K562 (cell line): ENCODE data around the gene TTC39B. TPM values are rescaled to one million over a fixed set of nuclear protein-coding genes. Genes with fewer than 3 reads are reported as not detected.

Source experiments
- ATAC-seq: fragments of 200-7000 bp; cut with Tn5 transposase; 3 replicates; pipeline ENCODE4 v1.9.1; 2020; ENCODE audit warnings: moderate library complexity
- BruUV-seq: library from RNA; stranded (reverse); fragments of 400-500 nt; replicated peaks from 2 replicates; lab custom pipeline; 2021; lab: Mats Ljungman, UMichigan
- CTCF ChIA-PET: fragments of 300-600 bp; formaldehyde crosslinking; extraction: SDS; loops from one replicate; lab custom pipeline; 2021; ENCODE audit warnings: low intra/inter-chr PET ratio; lab: Yijun Ruan, JAX
- POLR2A ChIA-PET: fragments of 300-600, 350-650 bp; sonication (Branson Sonifier 250); formaldehyde crosslinking; extraction: SDS; loops from one replicate; lab custom pipeline; 2021; ENCODE audit warnings: antibody characterized with exemption, inconsistent platforms; lab: Yijun Ruan, JAX
- DNase-seq, 4 experiments: peaks; one replicate each; pipeline versions ENCODE4 v3.0.0 to v3.0.0-alpha.2; 2011 to 2018; ENCODE audit warnings: low spot score in 3 of 4, mixed read lengths in 3 of 4; ENCODE audit errors: extremely low read depth in 1 of 4
- FAIRE-seq: peaks from 2 replicates; lab custom pipeline; 2011; peaks lifted over from hg19 to GRCh38; lab: Jason Lieb, UNC
- H2AFZ ChIP-seq: 2 replicates; pipeline ENCODE4 v1.6.0; 2011; ENCODE audit warnings: low read depth, low read length, control low read depth, inconsistent platforms
- H3K27ac ChIP-seq: fragments of 200-600 bp; 3 replicates; pipeline ENCODE4 v1.8.0; 2011; ENCODE audit warnings: low read depth, mild to moderate bottlenecking, control low read depth, inconsistent platforms, low read length, moderate library complexity, mixed read lengths; ENCODE audit errors: extremely low read depth
- H3K27me3 ChIP-seq, 2 experiments: fragments of 300-600 bp in 1 of 2; 2 replicates in 1 of 2; 3 replicates in 1 of 2; pipeline versions ENCODE4 v1.6.0 to v1.8.0; 2011; ENCODE audit warnings: inconsistent platforms in 2 of 2, low read length in 2 of 2, mild to moderate bottlenecking in 1 of 2, mixed read lengths in 1 of 2, moderate library complexity in 1 of 2; ENCODE audit not compliant: control insufficient read depth in 2 of 2, insufficient read depth in 2 of 2
- H3K36me3 ChIP-seq: fragments of 300-600 bp; 3 replicates; pipeline ENCODE4 v1.8.0; 2011; ENCODE audit warnings: mild to moderate bottlenecking, low read length, inconsistent platforms; ENCODE audit not compliant: control insufficient read depth, insufficient read depth
- H3K4me1 ChIP-seq, 2 experiments: fragments of 200-600 bp in 1 of 2; replicated peaks in 1 of 2; 2 replicates in 1 of 2; 3 replicates in 1 of 2; pipeline versions ENCODE4 v1.5.1 to v1.8.0; 2011; ENCODE audit warnings: inconsistent platforms in 2 of 2, low read length in 2 of 2, mild to moderate bottlenecking in 1 of 2, mixed read lengths in 1 of 2, moderate library complexity in 1 of 2; ENCODE audit not compliant: control insufficient read depth in 2 of 2, insufficient read depth in 2 of 2
- H3K4me2 ChIP-seq: 2 replicates; pipeline ENCODE4 v1.6.1; 2011; ENCODE audit warnings: low read length, control low read depth, inconsistent platforms, mixed read lengths; ENCODE audit not compliant: insufficient read depth
- H3K4me3 ChIP-seq: fragments of 200-600 bp; sonication (generic), shearing (Covaris generic); 2 replicates; pipeline ENCODE4 v1.5.1; 2016; ENCODE audit warnings: control low read depth, inconsistent platforms
- H3K79me2 ChIP-seq: fragments of 200-600 bp; 3 replicates; pipeline ENCODE4 v1.8.0; 2011; ENCODE audit warnings: low read length, inconsistent platforms; ENCODE audit not compliant: control insufficient read depth, insufficient read depth
- H3K9ac ChIP-seq, 2 experiments: 2 replicates each; pipeline versions ENCODE4 v1.6.0 to v1.6.1; 2011; ENCODE audit warnings: low read depth in 2 of 2, low read length in 2 of 2, control low read depth in 1 of 2, inconsistent platforms in 1 of 2, mild to moderate bottlenecking in 1 of 2, mixed read lengths in 1 of 2; ENCODE audit not compliant: insufficient read depth in 1 of 2
- H3K9me1 ChIP-seq: one replicate; pipeline ENCODE4 v1.6.0; 2011; ENCODE audit warnings: inconsistent platforms, mild to moderate bottlenecking, low read length, moderate library complexity; ENCODE audit not compliant: control insufficient read depth, insufficient read depth
- H3K9me3 ChIP-seq: replicated peaks from 2 replicates; pipeline ENCODE4 v1.5.1; 2011; ENCODE audit warnings: low read depth, low read length, inconsistent platforms; ENCODE audit not compliant: control insufficient read depth, insufficient read depth
- H4K20me1 ChIP-seq: replicated peaks from 2 replicates; pipeline ENCODE4 v1.6.1; 2011; ENCODE audit warnings: low read length, inconsistent platforms, mixed read lengths; ENCODE audit not compliant: control insufficient read depth, insufficient read depth
- NFIC ChIP-seq: fragments of 450-650 bp; IDR thresholded peaks from 2 replicates; pipeline ENCODE4 v1.6.1; 2017; ENCODE audit warnings: mild to moderate bottlenecking, inconsistent platforms
- WGBS: fragments of 100-300 bp; shearing (Covaris generic); methylation state at CpG from one replicate; pipeline ENCODE4 v1.1.6; 2016; ENCODE audit warnings: low coverage, mixed read lengths; ENCODE audit not compliant: insufficient coverage; ENCODE audit errors: missing lambda C conversion rate; 5-methylcytosine and 5-hydroxymethylcytosine counted together
- in situ Hi-C: fragments of 300-500 bp; cut with MboI; formaldehyde crosslinking; loops from 4 replicates; pipeline ENCODE4 v1.15.0; 2018; ENCODE audit warnings: inconsistent platforms, mixed read lengths
- intact Hi-C: fragments of 100-400 bp; cut with micrococcal nuclease; formaldehyde crosslinking; loops from 2 replicates; pipeline ENCODE4 v1.14.2; 2022
- polyA plus RNA-seq, 8 experiments: library from polyadenylated mRNA; depleted of rRNA in 4 of 8; stranded (reverse) in 5 of 8; unstranded in 3 of 8; fragments of >200 nt; fragmentation: Nextera tagmentation in 2 of 8; fragmentation: Illumina TruSeq in 1 of 8; extraction: Ambion mirVana in 2 of 8; extraction: Trizol in 1 of 8; gene quantifications; 2 replicates each; pipeline versions ENCODE4 v1.2.1 to v1.2.3, GENCODE V29; 2011 to 2014; ENCODE audit warnings: inconsistent platforms in 1 of 8, missing spikeins in 1 of 8
- total RNA-seq, 7 experiments: library from RNA; depleted of rRNA in 6 of 7; stranded (reverse); fragments of >200 nt in 6 of 7; fragmentation: Illumina TruSeq in 2 of 7; extraction: Trizol in 2 of 7; gene quantifications; 2 replicates each; pipeline versions ENCODE4 v1.2.1 to v1.2.3, GENCODE V29; 2011 to 2021; ENCODE audit warnings: low replicate concordance in 1 of 7
- TF ChIP-seq, protein P1 (sequence below), 3 experiments: IDR thresholded peaks in 2 of 3; conservative IDR thresholded peaks in 1 of 3; 2 replicates each; pipeline ENCODE4 v1.5.1; 2011 to 2012; ENCODE audit warnings: low read length in 3 of 3, mild to moderate bottlenecking in 3 of 3, control low read depth in 2 of 3, improper control_type of control experiment in 1 of 3, inconsistent platforms in 1 of 3, low read depth in 1 of 3, mixed read lengths in 1 of 3, moderate library complexity in 1 of 3; ENCODE audit not compliant: insufficient read depth in 2 of 3

Gene TTC39B
- total and polyA plus RNA-seq, 9 of the 15 experiments (the other 6 are each of a cell fraction or from before 2014, with no cell fraction given) = 0.32 to 1.2 (median 0.95) TPM

DNA sequence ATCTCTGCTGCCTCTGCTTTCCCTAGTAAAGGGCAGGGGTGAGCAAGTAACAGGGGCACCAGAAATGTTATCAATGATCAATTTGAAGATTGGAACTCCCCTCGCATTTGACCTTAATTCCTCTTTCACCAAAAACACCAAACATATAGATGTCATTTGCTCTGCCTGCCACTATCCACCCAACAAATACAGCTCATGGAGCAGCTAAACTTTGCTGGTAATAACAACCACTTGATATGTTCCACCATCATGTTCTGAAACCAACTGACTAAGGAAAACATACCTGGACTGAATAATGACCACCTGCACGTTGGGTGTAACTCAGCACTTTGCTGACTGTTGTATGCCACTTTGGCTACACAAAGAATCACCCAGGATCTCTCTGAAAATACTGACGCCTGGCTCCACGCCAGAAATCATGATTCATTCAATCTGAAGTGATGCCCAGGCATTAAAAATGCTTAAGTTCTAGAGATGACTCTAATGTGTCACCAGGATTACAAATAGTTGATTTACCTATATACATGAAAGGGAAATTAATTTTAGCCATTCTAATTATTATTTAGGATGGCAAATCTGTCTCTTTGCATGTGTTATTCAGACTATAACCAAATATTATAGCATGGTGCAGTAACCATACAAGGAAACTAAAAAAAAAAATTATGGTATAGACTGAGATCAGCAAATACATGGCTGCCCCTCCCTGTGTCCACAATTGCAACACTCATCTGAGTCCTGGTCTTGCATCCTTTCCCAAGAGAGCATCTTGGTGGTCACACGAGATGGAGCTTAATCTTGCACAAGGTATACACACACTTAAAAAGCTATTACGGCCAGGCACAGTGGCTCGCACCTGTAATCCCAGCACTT is 43.1 kb upstream of the TTC39B start:
- Histone ChIP-seq H2AFZ (no peak overlapping the region), H3K27ac (no peak overlapping the region), H3K4me2 (no peak overlapping the region), H3K9me1 (no peaks in the 10 kb centered on the region), H3K9me3 (no peaks in the 10 kb centered on the region), H3K27me3 (no peaks in the 10 kb centered on the region), H3K9ac (no peak overlapping the region), H3K36me3 (no peaks in the 10 kb centered on the region), H4K20me1 (no peaks in the 10 kb centered on the region), H3K4me3 (no peak overlapping the region), H3K4me1 (no peaks in the 10 kb centered on the region), H3K79me2 (no peaks in the 10 kb centered on the region)
- CTCF ChIA-PET = no interaction called here
- WGBS = 0% methylated on average over 6 of the region's 7 CpGs
- POLR2A ChIA-PET = interaction anchor here (0.8 to 1.2 kb wide), 3 partner anchors 11 to 17 kb away, joined by 3 to 8 read pairs (median 3); no protein-coding TSS in a partner anchor
- TF ChIP-seq, protein P1, sequence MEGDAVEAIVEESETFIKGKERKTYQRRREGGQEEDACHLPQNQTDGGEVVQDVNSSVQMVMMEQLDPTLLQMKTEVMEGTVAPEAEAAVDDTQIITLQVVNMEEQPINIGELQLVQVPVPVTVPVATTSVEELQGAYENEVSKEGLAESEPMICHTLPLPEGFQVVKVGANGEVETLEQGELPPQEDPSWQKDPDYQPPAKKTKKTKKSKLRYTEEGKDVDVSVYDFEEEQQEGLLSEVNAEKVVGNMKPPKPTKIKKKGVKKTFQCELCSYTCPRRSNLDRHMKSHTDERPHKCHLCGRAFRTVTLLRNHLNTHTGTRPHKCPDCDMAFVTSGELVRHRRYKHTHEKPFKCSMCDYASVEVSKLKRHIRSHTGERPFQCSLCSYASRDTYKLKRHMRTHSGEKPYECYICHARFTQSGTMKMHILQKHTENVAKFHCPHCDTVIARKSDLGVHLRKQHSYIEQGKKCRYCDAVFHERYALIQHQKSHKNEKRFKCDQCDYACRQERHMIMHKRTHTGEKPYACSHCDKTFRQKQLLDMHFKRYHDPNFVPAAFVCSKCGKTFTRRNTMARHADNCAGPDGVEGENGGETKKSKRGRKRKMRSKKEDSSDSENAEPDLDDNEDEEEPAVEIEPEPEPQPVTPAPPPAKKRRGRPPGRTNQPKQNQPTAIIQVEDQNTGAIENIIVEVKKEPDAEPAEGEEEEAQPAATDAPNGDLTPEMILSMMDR (IDR thresholded peaks at IDR 0.05 in 2 of 3, conservative IDR thresholded peaks at IDR 0.05 in 1 of 3; ENCODE audit: insufficient read depth in 2 of 3, low read depth in 1 of 3, low read length in 3 of 3) = no peak
- peak; percentile 73 for TF ChIP-seq NFIC
- intact Hi-C loops (no loop called here), in situ Hi-C loops (no loop called here)
- ATAC-seq (no peak), FAIRE-seq (no peak), DNase-seq (no peak)
- BruUV-seq = no TSS peak
